KBM-7 (cell line): Measurements from ENCODE around the gene SUPT4H1.

Experiments
- DNase-seq: peaks from one replicate; pipeline ENCODE4 v3.0.0-alpha.2; 2015
- in situ Hi-C: fragments of 300-500 bp; cut with MboI; formaldehyde crosslinking; loops from 2 replicates; pipeline ENCODE4 v1.14.3; 2020; ENCODE audit warnings: low sequenced_read_pairs, low pct_unique_long_range_greater_than_20kb, mixed read lengths

Gene SUPT4H1

GRCh38 chr17:58324056-58324408 lies 28.0 kb downstream of the SUPT4H1 start:
- in situ Hi-C loops, result no loop called here
- no peak for DNase-seq

GRCh38 chr17:58323366-58324055 lies 28.5 kb downstream of the SUPT4H1 start:
- no peak for DNase-seq
- in situ Hi-C loops, result no loop called here

- in situ Hi-C loops, result no loop called here
- no peak for DNase-seq
These were observed 29.3 kb downstream of the SUPT4H1 start for GRCh38 chr17:58322581-58323185.

GRCh38 chr17:58321571-58322525 lies 30.2 kb downstream of the SUPT4H1 start:
- in situ Hi-C loops, result no loop called here
- no peak for DNase-seq

- DNase-seq, result no peak
- in situ Hi-C loops, result no loop called here
These were observed 31.3 kb downstream of the SUPT4H1 start for GRCh38 chr17:58320570-58321323.

- in situ Hi-C loops, result no loop called here
These were observed 31.8 kb downstream of the SUPT4H1 start for GRCh38 chr17:58320163-58320558.

GRCh38 chr17:58319173-58320162 lies 32.5 kb downstream of the SUPT4H1 start:
- in situ Hi-C loops, result no loop called here
- no peak for DNase-seq

More at GRCh38 chr17:58320163-58320558, 31.8 kb downstream of the SUPT4H1 start:
- no peak for DNase-seq

- DNase-seq, result no peak
- in situ Hi-C loops, result no loop called here
These were observed 33.3 kb downstream of the SUPT4H1 start for GRCh38 chr17:58318627-58319172.

GRCh38 chr17:58318065-58318481 lies 33.9 kb downstream of the SUPT4H1 start:
- in situ Hi-C loops, result no loop called here
- no peak for DNase-seq

- peak; percentile 49 for DNase-seq
- in situ Hi-C loops, result no loop called here
These were observed 34.5 kb downstream of the SUPT4H1 start for GRCh38 chr17:58317421-58318064.

- DNase-seq, result no peak
- in situ Hi-C loops, result no loop called here
These were observed 35.6 kb downstream of the SUPT4H1 start for GRCh38 chr17:58316260-58316960.

- in situ Hi-C loops, result no loop called here
- DNase-seq, result no peak
These were observed 36.3 kb downstream of the SUPT4H1 start for GRCh38 chr17:58315750-58316149.

GRCh38 chr17:58315281-58315711 lies 36.7 kb downstream of the SUPT4H1 start:
- in situ Hi-C loops, result no loop called here
- no peak for DNase-seq

- DNase-seq, result no peak
- in situ Hi-C loops, result no loop called here
These were observed 37.3 kb downstream of the SUPT4H1 start for GRCh38 chr17:58314706-58315015.

GRCh38 chr17:58313815-58314705 lies 37.9 kb downstream of the SUPT4H1 start:
- no peak for DNase-seq
- in situ Hi-C loops, result no loop called here

- in situ Hi-C loops, result no loop called here
- DNase-seq, result no peak
These were observed 39.2 kb downstream of the SUPT4H1 start for GRCh38 chr17:58312829-58313228.
